A549 (cell line): ENCODE data around the gene CD200R1L. TPM values are rescaled to one million over a fixed set of nuclear protein-coding genes. Genes with fewer than 3 reads are reported as not detected.

Source experiments
- ATAC-seq, 2 experiments: fragments of 200-7000 bp in 1 of 2; fragments of >200 bp in 1 of 2; cut with Nextera tagmentation in 1 of 2; cut with Tn5 transposase in 1 of 2; 3 replicates each; pipeline versions ENCODE4 v1.8.0 to v1.9.1; 2018 to 2020; ENCODE audit warnings: mild to moderate bottlenecking in 1 of 2, moderate library complexity in 1 of 2
- CTCF ChIA-PET: fragments of 300-600 bp; sonication (Branson Sonifier 250); formaldehyde crosslinking; extraction: SDS; loops from one replicate; lab custom pipeline; 2021; ENCODE audit warnings: antibody characterized with exemption, inconsistent platforms; lab: Yijun Ruan, JAX
- POLR2A ChIA-PET: fragments of 350-600 bp; formaldehyde crosslinking; extraction: SDS; loops from one replicate; lab custom pipeline; 2021; ENCODE audit warnings: antibody characterized with exemption, inconsistent platforms; lab: Yijun Ruan, JAX
- DNase-seq, 2 experiments: peaks; one replicate each; pipeline versions ENCODE4 v3.0.0 to v3.0.0-alpha.2; 2011 to 2016; ENCODE audit warnings: low read depth in 1 of 2, low spot score in 1 of 2
- FAIRE-seq: peaks from 2 replicates; lab custom pipeline; 2011; peaks lifted over from hg19 to GRCh38; lab: Jason Lieb, UNC
- H3K27ac ChIP-seq, 2 experiments: fragments of >200 bp; sonication (Bioruptor Twin); formaldehyde crosslinking; 3 replicates each; pipeline ENCODE4 v1.5.1; 2016 to 2017
- H3K4me1 ChIP-seq: fragments of >200 bp; sonication (Bioruptor Twin); formaldehyde crosslinking; 3 replicates; pipeline ENCODE4 v1.6.1; 2016
- H3K4me2 ChIP-seq: fragments of >200 bp; sonication (Bioruptor Twin); formaldehyde crosslinking; 3 replicates; pipeline ENCODE4 v1.6.1; 2016
- H3K4me3 ChIP-seq: fragments of >200 bp; sonication (Bioruptor Twin); formaldehyde crosslinking; 3 replicates; pipeline ENCODE4 v1.5.1; 2016
- H3K9me3 ChIP-seq: fragments of >200 bp; sonication (Bioruptor Twin); formaldehyde crosslinking; 3 replicates; pipeline ENCODE4 v1.6.1; 2016
- ATOH8 ChIP-seq: fragments of 250-450 bp; sonication (Bioruptor Pico); IDR thresholded peaks from 2 replicates; pipeline ENCODE4 v1.5.0; 2020; ENCODE audit warnings: low read depth, mild to moderate bottlenecking, moderate library complexity
- BCL3 ChIP-seq: fragments of >200 bp; sonication (Bioruptor Twin); formaldehyde crosslinking; IDR thresholded peaks from 3 replicates; pipeline ENCODE4 v1.6.1; 2016
- CEBPB ChIP-seq, 2 experiments: fragments of >200 bp in 1 of 2; sonication (Bioruptor Twin) in 1 of 2; formaldehyde crosslinking in 1 of 2; IDR thresholded peaks; 2 replicates each; pipeline ENCODE4 v1.6.1; 2012 to 2016
- CHD4 ChIP-seq: fragments of 200-600 bp; sonication (generic); IDR thresholded peaks from 2 replicates; pipeline ENCODE4 v1.6.1; 2016; ENCODE audit warnings: antibody characterized with exemption, mild to moderate bottlenecking, borderline replicate concordance
- EP300 ChIP-seq, 2 experiments: fragments of >200 bp; sonication (Bioruptor Twin); formaldehyde crosslinking; IDR thresholded peaks; 2 replicates in 1 of 2; 3 replicates in 1 of 2; pipeline ENCODE4 v1.6.1; 2016 to 2017
- ESRRA ChIP-seq: fragments of 150-350 bp; IDR thresholded peaks from 2 replicates; pipeline ENCODE4 v1.6.1; 2014; ENCODE audit warnings: mild to moderate bottlenecking, low read length, borderline replicate concordance
- FOSB ChIP-seq: fragments of 250-450 bp; sonication (Bioruptor Pico); IDR thresholded peaks from 2 replicates; pipeline ENCODE4 v1.5.0; 2020; ENCODE audit warnings: mild to moderate bottlenecking, moderate library complexity
- FOSL2 ChIP-seq, 2 experiments: fragments of 450-650 bp in 1 of 2; fragments of >200 bp in 1 of 2; sonication (Bioruptor Twin) in 1 of 2; formaldehyde crosslinking; IDR thresholded peaks; 2 replicates each; pipeline versions ENCODE4 v1.5.0 to v1.6.1; 2016 to 2020; ENCODE audit warnings: mild to moderate bottlenecking in 1 of 2, moderate library complexity in 1 of 2
- FOXS1 ChIP-seq: fragments of 250-450 bp; sonication (Bioruptor Pico); IDR thresholded peaks from 2 replicates; pipeline ENCODE4 v1.5.0; 2020; ENCODE audit warnings: mild to moderate bottlenecking, moderate library complexity
- GATA3 ChIP-seq: IDR thresholded peaks from 2 replicates; pipeline ENCODE4 v1.6.1; 2012; ENCODE audit warnings: borderline replicate concordance
- HES2 ChIP-seq: fragments of >200 bp; sonication (Bioruptor Twin); formaldehyde crosslinking; IDR thresholded peaks from 2 replicates; pipeline ENCODE4 v1.6.1; 2016
- HMGXB4 ChIP-seq: fragments of 250-450 bp; sonication (Bioruptor Pico); IDR thresholded peaks from 2 replicates; pipeline ENCODE4 v1.5.0; 2021; ENCODE audit warnings: mild to moderate bottlenecking, moderate library complexity, borderline replicate concordance
- HOXB13 ChIP-seq: fragments of 250-450 bp; sonication (Bioruptor Pico); IDR thresholded peaks from 2 replicates; pipeline ENCODE4 v1.5.0; 2020; ENCODE audit warnings: low read depth, mild to moderate bottlenecking, moderate library complexity
- HOXB5 ChIP-seq: fragments of 250-450 bp; sonication (Bioruptor Pico); IDR thresholded peaks from 2 replicates; pipeline ENCODE4 v1.5.0; 2020; ENCODE audit warnings: mild to moderate bottlenecking, moderate library complexity
- JUN ChIP-seq, 2 experiments: fragments of >200 bp; sonication (Bioruptor Twin); formaldehyde crosslinking; IDR thresholded peaks; 2 replicates in 1 of 2; 3 replicates in 1 of 2; pipeline ENCODE4 v1.6.1; 2016 to 2017
- JUNB ChIP-seq: fragments of >200 bp; sonication (Bioruptor Twin); formaldehyde crosslinking; IDR thresholded peaks from 2 replicates; pipeline ENCODE4 v1.6.1; 2016
- MAFK ChIP-seq: fragments of 450-650 bp; IDR thresholded peaks from 2 replicates; pipeline ENCODE4 v1.6.1; 2014; ENCODE audit not compliant: partially characterized antibody
- MAX ChIP-seq: IDR thresholded peaks from 2 replicates; pipeline ENCODE4 v1.6.1; 2012
- NFE2L2 ChIP-seq: fragments of 150-350 bp; conservative IDR thresholded peaks from 2 replicates; pipeline ENCODE4 v1.6.1; 2014; ENCODE audit warnings: low read length
- PBX3 ChIP-seq: IDR thresholded peaks from 2 replicates; pipeline ENCODE4 v1.6.1; 2012
- RAD21 ChIP-seq, 2 experiments: fragments of >200 bp in 1 of 2; sonication (Bioruptor Twin) in 1 of 2; formaldehyde crosslinking in 1 of 2; IDR thresholded peaks in 1 of 2; conservative IDR thresholded peaks in 1 of 2; 2 replicates in 1 of 2; 3 replicates in 1 of 2; pipeline ENCODE4 v1.6.1; 2012 to 2018; ENCODE audit warnings: inconsistent platforms in 1 of 2
- RARB ChIP-seq: fragments of 250-450 bp; sonication (Bioruptor Pico); IDR thresholded peaks from 2 replicates; pipeline ENCODE4 v1.8.0; 2021; ENCODE audit warnings: mild to moderate bottlenecking, moderate library complexity
- RCOR1 ChIP-seq: fragments of 150-350 bp; IDR thresholded peaks from 2 replicates; pipeline ENCODE4 v1.6.1; 2014; ENCODE audit warnings: antibody characterized with exemption, low read length, low read depth
- SMC3 ChIP-seq: fragments of >200 bp; sonication (Bioruptor Twin); formaldehyde crosslinking; IDR thresholded peaks from 3 replicates; pipeline ENCODE4 v1.6.1; 2018; ENCODE audit warnings: inconsistent platforms
- SREBF2 ChIP-seq: fragments of 450-650 bp; IDR thresholded peaks from 2 replicates; pipeline ENCODE4 v1.6.1; 2014; ENCODE audit warnings: mild to moderate bottlenecking, moderate library complexity
- TFCP2L1 ChIP-seq: fragments of 250-450 bp; sonication (Bioruptor Pico); IDR thresholded peaks from 2 replicates; pipeline ENCODE4 v1.5.0; 2021; ENCODE audit warnings: mild to moderate bottlenecking
- TP53 ChIP-seq: fragments of 250-450 bp; sonication (Bioruptor Pico); IDR thresholded peaks from 2 replicates; pipeline ENCODE4 v1.5.0; 2021; ENCODE audit warnings: mild to moderate bottlenecking, moderate library complexity
- ZNF302 ChIP-seq: fragments of 250-450 bp; sonication (Bioruptor Pico); IDR thresholded peaks from 2 replicates; pipeline ENCODE4 v1.9.0; 2021; ENCODE audit warnings: inconsistent platforms, mild to moderate bottlenecking, moderate library complexity
- WGBS: methylation state at CpG from one replicate; pipeline ENCODE4 v1.1.6; 2017; ENCODE audit errors: missing lambda C conversion rate; 5-methylcytosine and 5-hydroxymethylcytosine counted together
- polyA plus RNA-seq, 4 experiments: library from polyadenylated mRNA; depleted of rRNA in 3 of 4; stranded (reverse); fragments of >200 nt; fragmentation: RNase III in 1 of 4; extraction: RNeasy Plus Mini Kit Qiagen cat#74134 plus additional on column Dnase treatment in 1 of 4; gene quantifications; 2 replicates in 3 of 4; 3 replicates in 1 of 4; pipeline ENCODE4 v1.2.3, GENCODE V29; 2011 to 2017

Gene CD200R1L
- polyA plus RNA-seq, 2 of the 4 experiments (the other 2 are of a cell fraction), result 0.10 TPM; not detected in 1

- FAIRE-seq, result no peak
- H3K27ac ChIP-seq, result no peak overlapping the region
- no peaks in the 10 kb centered on the region for H3K9me3 ChIP-seq
- ChIA-PET CTCF (interaction anchor here (1.0 kb wide), 1 partner anchor 14 kb away, joined by 4 read pairs; no protein-coding TSS in a partner anchor), POLR2A (no interaction called here)
- 89% methylated on average over 4 of the region's 4 CpGs for WGBS
- TF ChIP-seq TP53 (no peak), RARB (no peak), HOXB13 (no peak), ATOH8 (CRISPR knock-in tag) (no peak), HES2 (no peak), BCL3 (no peak), HOXB5 (CRISPR knock-in tag) (no peak), ESRRA (no peak), SREBF2 (no peak), MAFK (no peak), HMGXB4 (no peak), CHD4 (no peak), SMC3 (no peak)
- H3K4me1 ChIP-seq, result no peaks in the 10 kb centered on the region
- no peak for DNase-seq
- H3K4me3 ChIP-seq, result no peak overlapping the region
- no peak overlapping the region for H3K4me2 ChIP-seq
- no peak for ATAC-seq
Measured at GRCh38 chr3:112829046-112829445, 17.6 kb downstream of the CD200R1L start.

- Histone ChIP-seq H3K4me2 (peak overlapping the region; percentile 72), H3K27ac (peak overlapping the region; percentile 82 to 85), H3K4me1 (peaks cover 36% of the 10 kb centered on the region), H3K9me3 (no peaks in the 10 kb centered on the region), H3K4me3 (no peak overlapping the region)
- DNase-seq (peak; percentile 66 to 90), ATAC-seq (peak; percentile 88 to 92), FAIRE-seq (peak; percentile 96)
- CTCF ChIA-PET, result interaction anchor here (1.9 to 2.8 kb wide), 3 partner anchors 8 to 180 kb away, joined by 8 to 14 read pairs (median 11); no protein-coding TSS in a partner anchor
- POLR2A ChIA-PET, result interaction anchor here (0.7 to 0.9 kb wide), 2 partner anchors 168 to 644 kb away, joined by 3 read pairs; partner anchors contain the start of gene GTPBP8
- no peak for TF ChIP-seq FOSL2 (IDR thresholded peaks at IDR 0.05)
- TF ChIP-seq FOSL2 (CRISPR knock-in tag; IDR thresholded peaks at IDR 0.05), result peak; percentile 83
- peak in 1 of 2 experiments; percentile 79; a peak in 2 of 4 replicates for TF ChIP-seq CEBPB (IDR thresholded peaks at IDR 0.05)
- no peak for TF ChIP-seq ZNF302 (CRISPR knock-in tag)
- no peak for TF ChIP-seq MAFK
- TF ChIP-seq RCOR1, result no peak
- TF ChIP-seq RARB, result no peak
- TF ChIP-seq TP53, result no peak
- TF ChIP-seq RAD21 (conservative IDR thresholded peaks at IDR 0.05 in 1 of 2, IDR thresholded peaks at IDR 0.05 in 1 of 2), result no peak
- no peak for TF ChIP-seq NFE2L2
- TF ChIP-seq FOSB, result no peak
- TF ChIP-seq TFCP2L1 (CRISPR knock-in tag), result no peak
- TF ChIP-seq JUN (IDR thresholded peaks at IDR 0.05), result 0 out of 5 replicates have a peak, but pooled peaks of 1 of the 2 experiments have one; percentile 29
- TF ChIP-seq PBX3, result peak; percentile 41; the same call in 1 of the 2 replicates
- TF ChIP-seq GATA3, result peak; percentile 96
- TF ChIP-seq FOXS1, result peak; percentile 86
- TF ChIP-seq JUNB, result peak; percentile 31; the same call in 1 of the 2 replicates
- TF ChIP-seq MAX, result peak; percentile 62
- TF ChIP-seq EP300 (IDR thresholded peaks at IDR 0.05), result peak; percentile 61 to 66; a peak in 4 of 5 replicates
- no peak for TF ChIP-seq ATOH8 (CRISPR knock-in tag)
- 3% methylated on average over 3 of the region's 3 CpGs for WGBS
Measured at GRCh38 chr3:112822064-112823055, 24.3 kb downstream of the CD200R1L start.
